Erythroblast (primary cell): ENCODE results near the gene TBC1D16.

Experiments
- DNase-seq, 2 experiments: peaks; one replicate each; lab custom pipeline; 2025; lab: John Stamatoyannopoulos, UW
- GATA1 ChIP-seq: IDR thresholded peaks from 2 replicates; pipeline ENCODE4 v1.6.1; 2011; ENCODE audit warnings: low read depth, mild to moderate bottlenecking, control low read depth, low read length, moderate library complexity
- POLR2A ChIP-seq: IDR thresholded peaks from 2 replicates; pipeline ENCODE4 v1.6.1; 2011; ENCODE audit warnings: mild to moderate bottlenecking, low read length

Gene TBC1D16, protein sequence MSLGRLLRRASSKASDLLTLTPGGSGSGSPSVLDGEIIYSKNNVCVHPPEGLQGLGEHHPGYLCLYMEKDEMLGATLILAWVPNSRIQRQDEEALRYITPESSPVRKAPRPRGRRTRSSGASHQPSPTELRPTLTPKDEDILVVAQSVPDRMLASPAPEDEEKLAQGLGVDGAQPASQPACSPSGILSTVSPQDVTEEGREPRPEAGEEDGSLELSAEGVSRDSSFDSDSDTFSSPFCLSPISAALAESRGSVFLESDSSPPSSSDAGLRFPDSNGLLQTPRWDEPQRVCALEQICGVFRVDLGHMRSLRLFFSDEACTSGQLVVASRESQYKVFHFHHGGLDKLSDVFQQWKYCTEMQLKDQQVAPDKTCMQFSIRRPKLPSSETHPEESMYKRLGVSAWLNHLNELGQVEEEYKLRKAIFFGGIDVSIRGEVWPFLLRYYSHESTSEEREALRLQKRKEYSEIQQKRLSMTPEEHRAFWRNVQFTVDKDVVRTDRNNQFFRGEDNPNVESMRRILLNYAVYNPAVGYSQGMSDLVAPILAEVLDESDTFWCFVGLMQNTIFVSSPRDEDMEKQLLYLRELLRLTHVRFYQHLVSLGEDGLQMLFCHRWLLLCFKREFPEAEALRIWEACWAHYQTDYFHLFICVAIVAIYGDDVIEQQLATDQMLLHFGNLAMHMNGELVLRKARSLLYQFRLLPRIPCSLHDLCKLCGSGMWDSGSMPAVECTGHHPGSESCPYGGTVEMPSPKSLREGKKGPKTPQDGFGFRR

DNA sequence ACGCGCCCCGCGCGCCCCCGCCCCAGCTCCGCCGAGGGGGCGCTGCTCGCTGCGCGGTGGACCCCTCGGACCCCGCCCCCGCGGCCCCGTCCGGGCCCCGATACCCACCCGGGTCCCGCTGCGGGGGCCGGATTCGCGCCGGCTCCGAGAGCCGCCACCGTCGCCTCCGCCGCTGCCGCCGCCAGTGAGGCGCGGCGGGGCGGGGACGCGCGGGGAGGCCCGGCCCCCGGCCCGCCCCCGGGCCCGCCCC is at the start of gene TBC1D16:
TSS of gene TBC1D16 (minus strand) at position 186 of the 250 bp plus-strand sequence. CDS start 22,325 bp downstream, outside the sequence.
- TF ChIP-seq POLR2A (no peak), GATA1 (no peak)
- DNase-seq = no peak

DNA sequence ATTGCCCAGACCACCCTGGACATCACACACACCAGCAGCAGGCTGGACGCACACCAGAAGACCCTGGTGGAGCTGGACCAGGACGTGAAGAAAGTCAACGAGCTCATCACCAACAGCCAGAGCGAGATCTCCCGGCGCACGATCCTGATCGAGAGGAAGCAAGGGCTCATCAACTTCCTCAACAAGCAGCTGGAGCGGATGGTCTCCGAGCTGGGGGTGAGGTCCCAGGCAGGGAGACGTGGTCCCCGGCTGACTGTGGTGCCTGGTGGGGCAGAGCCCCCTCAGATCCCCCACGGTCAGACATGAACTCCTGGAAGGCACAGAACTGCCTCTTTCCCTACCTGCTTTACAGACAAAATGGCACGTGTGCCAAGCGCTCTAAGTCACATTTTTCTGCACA is 49.1 kb upstream of the TBC1D16 start:
- no peak for DNase-seq
- TF ChIP-seq POLR2A (no peak), GATA1 (no peak)

DNA sequence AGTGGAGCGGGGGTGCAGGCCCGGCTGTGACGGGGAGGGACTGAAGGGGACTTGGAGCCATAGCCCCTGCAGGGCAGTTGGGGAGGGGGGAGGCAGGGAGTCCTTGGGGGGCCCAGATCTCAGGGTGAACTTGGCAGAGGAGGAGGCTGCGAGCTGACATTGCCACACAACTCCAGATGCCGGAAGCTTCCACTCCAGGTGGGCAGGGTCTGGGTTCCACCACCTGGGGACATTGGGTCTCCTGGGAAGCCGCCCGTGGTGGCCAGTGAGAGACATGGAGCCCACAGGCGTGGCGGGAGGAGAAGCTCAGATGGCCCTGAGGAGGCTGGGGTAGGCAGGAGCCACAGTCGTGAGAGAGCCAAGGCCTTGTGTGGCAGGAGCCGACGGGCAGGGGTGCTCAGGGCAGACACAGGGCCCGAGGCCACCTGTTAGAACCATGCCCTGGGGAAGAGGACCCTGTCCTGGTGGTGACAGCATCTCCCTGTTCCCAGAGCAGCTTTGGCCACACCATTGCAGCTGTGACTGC is 47.5 kb upstream of the TBC1D16 start:
- DNase-seq = no peak
- TF ChIP-seq GATA1 (no peak), POLR2A (no peak)

DNA sequence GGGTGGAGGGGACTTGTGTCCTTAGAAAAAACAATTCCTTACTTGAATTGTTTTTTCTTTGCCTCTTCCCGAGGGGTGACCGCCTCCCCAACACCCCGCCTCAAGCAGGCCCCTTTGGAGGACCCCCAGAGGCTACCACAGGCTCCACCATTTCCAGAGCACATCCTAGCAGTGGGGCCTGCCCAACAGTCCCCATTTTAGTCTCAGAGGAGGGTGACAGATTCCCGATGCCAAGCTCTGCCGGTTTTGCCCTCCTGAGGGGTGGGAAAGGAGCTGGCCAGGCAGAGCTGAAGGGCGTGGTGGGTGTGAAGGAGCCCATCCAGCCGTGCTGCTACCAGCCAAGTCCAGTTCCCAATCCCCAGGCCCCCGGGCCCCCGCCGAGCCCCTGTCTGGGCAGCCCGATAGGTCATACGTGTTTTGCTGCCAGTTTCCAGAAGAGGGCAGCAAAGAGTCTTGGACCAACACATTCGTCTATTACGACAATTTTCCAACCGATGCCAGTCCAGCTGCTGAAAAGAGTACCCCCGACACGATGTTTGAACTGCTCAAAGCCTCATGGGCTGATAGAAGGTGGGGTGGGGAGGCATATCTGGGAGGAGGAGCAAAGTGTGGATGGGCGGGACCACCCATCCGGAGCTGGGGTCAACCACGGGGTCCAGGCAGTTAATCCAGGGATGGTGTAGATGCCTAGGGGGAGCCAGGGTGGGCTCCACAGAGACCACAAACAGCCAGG is 46.9 kb upstream of the TBC1D16 start:
- peak; percentile 64 to 77 for DNase-seq
- TF ChIP-seq POLR2A (no peak), GATA1 (no peak)

DNA sequence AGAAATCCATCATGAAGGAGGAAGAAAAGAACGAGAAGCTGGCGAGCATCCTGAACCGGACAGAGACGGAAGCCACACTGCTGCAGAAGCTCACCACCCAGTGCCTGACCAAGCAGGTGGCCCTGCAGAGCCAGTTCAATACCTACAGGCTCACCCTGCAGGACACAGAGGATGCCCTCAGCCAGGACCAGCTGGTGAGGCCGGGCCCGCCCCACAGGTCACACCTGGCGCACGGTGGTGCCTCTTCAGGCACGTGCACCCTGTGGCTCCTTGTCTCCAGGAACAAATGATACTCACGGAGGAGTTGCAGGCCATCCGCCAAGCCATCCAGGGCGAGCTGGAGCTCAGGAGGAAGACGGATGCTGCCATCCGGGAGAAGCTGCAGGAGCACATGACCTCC is 45.9 kb upstream of the TBC1D16 start:
- TF ChIP-seq POLR2A = no peak
- TF ChIP-seq GATA1 = no peak
- no peak for DNase-seq

DNA sequence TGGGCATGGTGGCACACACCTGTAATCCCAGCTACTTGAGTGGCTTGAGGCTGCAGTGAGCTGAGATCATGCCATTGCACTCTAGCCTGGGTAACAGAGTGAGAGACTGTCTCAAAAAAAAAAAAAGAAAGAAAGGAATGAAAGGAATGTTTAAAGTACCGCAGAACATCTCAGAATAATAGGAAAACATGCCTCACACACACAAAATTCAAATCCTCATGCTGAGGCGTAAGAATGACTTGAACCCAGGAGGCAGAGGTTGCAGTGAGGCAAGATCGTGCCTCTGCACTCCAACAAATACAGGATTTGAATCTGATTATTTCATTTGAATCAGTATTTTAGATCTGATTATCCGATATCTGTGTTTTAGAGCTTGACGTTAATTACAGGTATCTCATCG is 44.4 kb upstream of the TBC1D16 start:
- DNase-seq = no peak
- no peak for TF ChIP-seq POLR2A
- no peak for TF ChIP-seq GATA1

DNA sequence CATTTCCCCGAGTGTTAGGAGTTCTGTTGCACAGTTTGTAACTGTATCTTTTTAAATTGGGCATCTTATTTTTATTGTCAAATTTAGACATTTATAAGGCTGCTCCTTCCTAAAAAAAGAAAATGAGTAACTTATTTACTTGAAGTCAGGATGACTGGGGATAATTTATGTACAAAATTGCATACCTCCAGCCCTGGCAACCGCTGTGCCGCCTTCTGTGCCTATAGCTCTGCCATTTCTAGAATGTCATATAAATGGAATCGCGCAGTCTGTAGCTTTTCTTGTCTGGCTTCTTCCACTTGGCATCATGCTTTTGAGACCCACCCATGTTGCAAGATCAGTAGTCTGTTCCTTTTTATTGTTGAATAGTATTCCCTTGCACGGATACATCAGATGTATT is 36.7 kb upstream of the TBC1D16 start:
- no peak for TF ChIP-seq POLR2A
- no peak for TF ChIP-seq GATA1
- no peak for DNase-seq

DNA sequence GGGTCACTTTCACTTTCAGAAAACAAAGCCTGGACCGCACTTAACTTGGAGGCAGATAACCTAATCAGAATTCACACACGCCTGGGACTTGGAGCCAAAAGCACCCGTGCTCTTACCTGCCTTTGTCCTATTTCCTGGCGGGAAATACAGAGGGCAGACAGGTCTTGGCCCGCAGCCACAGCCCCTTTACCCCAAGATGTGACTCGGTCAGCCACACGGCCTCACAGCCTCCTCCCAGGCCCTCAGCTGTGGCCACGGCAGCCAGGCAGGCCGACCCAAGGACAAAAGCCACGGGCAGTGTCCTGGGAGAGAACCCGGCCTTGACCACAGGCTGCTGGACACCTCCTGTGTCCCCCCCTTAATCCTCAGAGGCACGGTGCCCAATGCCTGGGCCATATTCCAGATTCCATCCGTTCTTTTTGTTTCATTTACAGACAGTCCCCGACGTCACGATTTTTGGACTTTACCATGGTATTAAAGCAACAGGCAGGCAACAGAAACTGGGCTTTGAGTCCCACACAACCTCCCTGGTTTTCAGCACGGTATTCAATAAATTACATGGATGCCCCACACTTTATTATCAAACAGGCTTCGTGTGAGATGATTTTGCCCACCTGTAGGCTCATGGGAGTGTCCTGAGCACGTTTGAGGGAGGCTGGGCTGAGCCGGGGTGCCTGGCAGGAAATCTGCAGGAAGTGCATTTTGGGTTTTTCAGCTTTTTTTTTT is 35.6 kb upstream of the TBC1D16 start:
- no peak for TF ChIP-seq GATA1
- no peak for TF ChIP-seq POLR2A
- no peak for DNase-seq

DNA sequence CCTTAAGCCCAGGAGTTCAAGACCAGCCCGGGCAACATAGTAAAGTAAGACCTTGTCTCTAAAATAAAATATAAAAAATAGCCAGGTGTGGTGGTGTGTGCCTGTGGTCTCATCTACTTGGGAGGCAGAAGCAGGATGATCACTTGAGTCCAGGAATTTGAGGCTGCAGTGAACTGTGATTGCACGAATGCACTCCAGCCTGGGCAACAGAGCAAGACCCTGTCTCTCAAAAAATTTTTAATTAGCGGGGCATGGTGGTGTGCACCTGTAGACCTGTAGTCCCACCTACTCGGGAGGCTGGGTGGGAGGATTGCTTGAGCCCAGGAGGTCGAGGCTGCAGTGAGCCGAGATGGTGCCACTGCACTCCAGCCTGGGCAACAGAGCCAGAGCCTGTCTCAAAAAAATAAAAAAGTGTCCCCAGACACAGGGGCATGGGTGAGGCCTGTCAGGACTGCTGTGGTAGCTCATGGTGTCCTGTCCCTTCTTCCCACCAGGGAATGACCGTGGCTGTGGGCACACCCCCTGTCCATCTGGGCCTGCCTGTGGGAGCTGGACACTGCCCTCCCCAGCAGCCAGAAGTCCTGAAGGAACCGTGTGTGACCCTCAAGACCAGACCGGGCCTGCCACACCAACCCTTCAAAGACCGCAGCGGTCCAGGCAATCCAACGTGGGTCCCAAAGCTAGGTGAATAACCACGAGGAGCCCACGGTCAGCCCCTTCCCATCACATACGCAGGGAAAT is 34.9 kb upstream of the TBC1D16 start:
- DNase-seq = no peak

DNA sequence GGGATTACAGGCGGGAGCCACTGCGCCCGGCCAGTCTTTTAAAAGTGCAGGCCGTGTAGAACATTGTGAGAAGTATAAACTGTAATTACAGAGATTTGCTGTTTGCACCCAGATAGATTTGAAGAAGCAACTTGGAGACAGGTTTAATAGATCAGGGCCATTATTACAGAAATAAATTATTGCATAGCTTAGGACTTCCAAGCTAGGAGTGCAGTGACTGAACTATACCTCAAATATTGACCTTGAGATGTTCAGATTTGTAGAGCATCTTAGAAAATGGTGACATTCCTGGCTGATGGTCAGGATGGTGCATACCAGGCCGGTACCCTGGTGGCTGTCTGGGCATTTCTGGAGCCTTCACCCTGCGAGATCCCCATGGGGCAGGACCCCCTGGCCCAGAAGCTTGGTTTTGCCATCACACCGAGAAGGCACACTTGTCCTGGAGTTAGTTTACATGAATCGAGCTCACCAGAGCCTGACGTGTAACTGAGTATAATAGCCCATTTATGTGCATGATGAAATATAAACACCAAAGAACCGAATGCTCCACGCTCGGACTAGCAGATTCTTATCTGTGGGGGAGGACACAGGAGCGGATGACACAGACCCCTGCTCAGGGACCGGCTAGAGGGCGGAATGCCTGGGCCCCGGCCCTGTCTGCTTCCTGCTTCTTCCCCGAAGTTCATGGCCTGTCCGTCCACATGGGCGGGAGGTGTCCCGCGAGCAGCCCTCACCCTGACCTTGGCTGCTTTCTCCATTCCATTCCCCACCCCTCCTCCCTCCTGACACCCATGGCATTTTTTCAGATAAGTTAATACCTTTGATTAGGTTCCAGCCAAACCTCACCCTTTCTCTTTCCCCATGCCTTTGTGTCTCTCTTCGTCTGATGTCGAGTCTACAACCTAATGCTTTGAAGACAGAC is 32.9 kb upstream of the TBC1D16 start:
- TF ChIP-seq GATA1 (no peak), POLR2A (no peak)
- no peak for DNase-seq

More for the DNA sequence above, 34.9 kb upstream of the TBC1D16 start:
- no peak for TF ChIP-seq GATA1
- TF ChIP-seq POLR2A = no peak

DNA sequence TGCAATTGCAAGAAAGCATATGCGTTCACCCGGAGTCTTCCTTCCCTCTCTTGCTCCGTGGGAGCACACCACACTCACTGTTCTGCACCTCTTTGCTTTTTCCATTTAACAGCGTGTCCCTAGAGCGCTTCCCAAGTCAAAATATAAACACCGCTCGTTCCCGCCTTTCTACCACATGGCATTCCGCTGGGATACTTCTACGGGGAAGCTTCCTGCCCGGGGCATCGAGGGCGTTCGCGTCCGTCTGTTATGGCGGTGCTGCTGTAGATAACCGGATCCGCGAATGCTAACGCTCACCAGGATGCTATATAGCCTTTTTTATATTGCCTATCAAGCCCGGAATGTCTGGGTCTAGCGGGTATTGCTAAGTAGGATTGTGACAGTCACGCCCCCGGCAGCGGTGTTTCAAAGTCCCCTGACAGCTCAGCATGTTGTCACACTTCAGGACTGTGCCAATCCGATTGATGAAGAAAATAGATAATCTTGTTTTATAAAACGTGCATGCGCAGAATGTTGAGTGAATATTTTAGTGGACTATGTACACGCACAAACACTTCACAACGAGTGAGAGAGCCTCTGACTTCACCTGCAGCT is 31.8 kb upstream of the TBC1D16 start:
- TF ChIP-seq GATA1 = no peak
- TF ChIP-seq POLR2A = no peak
- DNase-seq = no peak
